H9 (cell line): ENCODE measurements around the gene PPP4R3C. TPM values are rescaled to one million over a fixed set of nuclear protein-coding genes. Genes with fewer than 3 reads are reported as not detected.
"Not testable (repeated sequence)": the region's sequence is repeated elsewhere in the genome, so short reads cannot be mapped to it uniquely, and the experiment has no call there.

ENCODE experiments used
- DNase-seq: peaks from one replicate; pipeline ENCODE4 v3.0.0-alpha.2; 2017
- H2AFZ ChIP-seq: one replicate; pipeline ENCODE4 v1.6.1; 2013; ENCODE audit warnings: mild to moderate bottlenecking, low read length, control low read depth, moderate library complexity
- H2AK5ac ChIP-seq: 2 replicates; pipeline ENCODE4 v1.6.1; 2013; ENCODE audit warnings: low read length, control low read depth, mixed read lengths; ENCODE audit not compliant: insufficient read length
- H2BK120ac ChIP-seq: one replicate; pipeline ENCODE4 v1.6.1; 2013; ENCODE audit warnings: low read depth, mild to moderate bottlenecking, low read length, control low read depth, inconsistent platforms; ENCODE audit not compliant: poor library complexity, severe bottlenecking
- H2BK12ac ChIP-seq: 2 replicates; pipeline ENCODE4 v1.6.1; 2013; ENCODE audit warnings: low read length, control low read depth, mixed read lengths, low read depth; ENCODE audit not compliant: insufficient read length
- H2BK15ac ChIP-seq: 2 replicates; pipeline ENCODE4 v1.6.1; 2013; ENCODE audit warnings: low read depth, low read length, control low read depth
- H2BK20ac ChIP-seq: one replicate; pipeline ENCODE4 v1.6.1; 2013; ENCODE audit warnings: low read depth, mild to moderate bottlenecking, low read length, control low read depth, inconsistent platforms; ENCODE audit not compliant: poor library complexity, severe bottlenecking
- H2BK5ac ChIP-seq: 2 replicates; pipeline ENCODE4 v1.6.1; 2013; ENCODE audit warnings: low read length, control low read depth, mixed read lengths; ENCODE audit not compliant: insufficient read length
- H3K14ac ChIP-seq: 2 replicates; pipeline ENCODE4 v1.6.1; 2013; ENCODE audit warnings: low read length, control low read depth; ENCODE audit not compliant: insufficient read depth
- H3K18ac ChIP-seq: 2 replicates; pipeline ENCODE4 v1.6.1; 2013; ENCODE audit warnings: low read depth, mild to moderate bottlenecking, mixed read lengths, low read length, control low read depth; ENCODE audit not compliant: insufficient read length
- H3K23ac ChIP-seq: 2 replicates; pipeline ENCODE4 v1.6.1; 2013; ENCODE audit warnings: low read length, control low read depth, mixed read lengths, low read depth; ENCODE audit not compliant: insufficient read length
- H3K23me2 ChIP-seq: 2 replicates; pipeline ENCODE4 v1.6.1; 2013; ENCODE audit warnings: low read depth, mild to moderate bottlenecking, mixed read lengths, low read length, control low read depth; ENCODE audit not compliant: insufficient read length, poor library complexity, severe bottlenecking
- H3K27ac ChIP-seq: 2 replicates; pipeline ENCODE4 v1.5.1; 2013; ENCODE audit warnings: low read length, control low read depth, mixed read lengths, low read depth; ENCODE audit not compliant: insufficient read length
- H3K27me3 ChIP-seq: 2 replicates; pipeline ENCODE4 v1.6.1; 2013; ENCODE audit warnings: low read length, control low read depth, inconsistent platforms; ENCODE audit not compliant: insufficient read depth
- H3K4ac ChIP-seq: 2 replicates; pipeline ENCODE4 v1.6.1; 2013; ENCODE audit warnings: low read depth, mild to moderate bottlenecking, control low read depth, inconsistent platforms, low read length, moderate library complexity
- H3K4me1 ChIP-seq: 2 replicates; pipeline ENCODE4 v1.6.1; 2013; ENCODE audit warnings: low read length, control low read depth, inconsistent platforms; ENCODE audit not compliant: insufficient read depth
- H3K4me2 ChIP-seq: 2 replicates; pipeline ENCODE4 v1.6.1; 2013; ENCODE audit warnings: low read length, control low read depth, mixed read lengths; ENCODE audit not compliant: insufficient read length, insufficient read depth
- H3K56ac ChIP-seq: 2 replicates; pipeline ENCODE4 v1.6.1; 2013; ENCODE audit warnings: low read depth, mild to moderate bottlenecking, mixed read lengths, low read length, control low read depth; ENCODE audit not compliant: insufficient read length
- H3K79me1 ChIP-seq: 2 replicates; pipeline ENCODE4 v1.6.1; 2013; ENCODE audit warnings: low read depth, mild to moderate bottlenecking, moderate library complexity, low read length, control low read depth, inconsistent platforms; ENCODE audit not compliant: insufficient read depth, poor library complexity, severe bottlenecking
- H3K79me2 ChIP-seq: 2 replicates; pipeline ENCODE4 v1.6.1; 2013; ENCODE audit warnings: low read length, control low read depth, inconsistent platforms; ENCODE audit not compliant: insufficient read depth
- H3K9ac ChIP-seq: 2 replicates; pipeline ENCODE4 v1.6.1; 2013; ENCODE audit warnings: low read length, control low read depth, mixed read lengths; ENCODE audit not compliant: insufficient read length; ENCODE audit errors: extremely low read depth
- H3K9me3 ChIP-seq: one replicate; pipeline ENCODE4 v1.6.1; 2013; ENCODE audit warnings: low read depth, low read length, inconsistent platforms; ENCODE audit not compliant: control insufficient read depth
- H3T11ph ChIP-seq: one replicate; pipeline ENCODE4 v1.6.1; 2013; ENCODE audit warnings: mild to moderate bottlenecking, low read length, control low read depth, inconsistent platforms
- H4K20me1 ChIP-seq: one replicate; pipeline ENCODE4 v1.6.1; 2013; ENCODE audit not compliant: control insufficient read depth, insufficient read length, insufficient read depth
- H4K5ac ChIP-seq: 2 replicates; pipeline ENCODE4 v1.6.1; 2013; ENCODE audit warnings: low read depth, mild to moderate bottlenecking, mixed read lengths, low read length, control low read depth; ENCODE audit not compliant: insufficient read length
- H4K8ac ChIP-seq: replicated peaks from 2 replicates; pipeline ENCODE4 v1.6.1; 2013; ENCODE audit warnings: low read length, control low read depth, mixed read lengths, low read depth; ENCODE audit not compliant: insufficient read length
- H4K91ac ChIP-seq: 2 replicates; pipeline ENCODE4 v1.6.1; 2013; ENCODE audit warnings: low read depth, mild to moderate bottlenecking, moderate library complexity, mixed read lengths, low read length, control low read depth; ENCODE audit not compliant: insufficient read length
- H3K27ac Mint-ChIP-seq, 3 experiments: 2 replicates in 2 of 3; 3 replicates in 1 of 3; pipeline ENCODE4 v1.8.0; 2020 to 2021; ENCODE audit warnings: mixed read lengths in 3 of 3, mild to moderate bottlenecking in 1 of 3, moderate library complexity in 1 of 3
- H3K27me3 Mint-ChIP-seq: 2 replicates; pipeline ENCODE4 v1.8.0; 2021; ENCODE audit warnings: low read depth, mild to moderate bottlenecking, moderate library complexity, mixed read lengths
- H3K36me3 Mint-ChIP-seq, 3 experiments: 2 replicates in 2 of 3; 3 replicates in 1 of 3; pipeline ENCODE4 v1.8.0; 2020 to 2021; ENCODE audit warnings: low read depth in 3 of 3, mixed read lengths in 3 of 3; ENCODE audit not compliant: insufficient read depth in 1 of 3
- H3K4me1 Mint-ChIP-seq, 2 experiments: 2 replicates each; pipeline ENCODE4 v1.8.0; 2020; ENCODE audit warnings: mixed read lengths in 2 of 2
- H3K4me3 Mint-ChIP-seq, 2 experiments: 2 replicates in 1 of 2; 3 replicates in 1 of 2; pipeline ENCODE4 v1.8.0; 2020 to 2021; ENCODE audit warnings: mild to moderate bottlenecking in 2 of 2, mixed read lengths in 2 of 2, moderate library complexity in 1 of 2
- H3K9me3 Mint-ChIP-seq, 2 experiments: 2 replicates in 1 of 2; 3 replicates in 1 of 2; pipeline ENCODE4 v1.8.0; 2020; ENCODE audit warnings: mild to moderate bottlenecking in 2 of 2, mixed read lengths in 2 of 2, moderate library complexity in 1 of 2
- WGBS: extraction: QIAGEN DNeasy Blood & Tissue Kit; methylation state at CpG from one replicate; pipeline ENCODE4 v1.1.7; 2013; ENCODE audit warnings: missing lambda C conversion rate, low lambda C conversion rate, mixed read lengths; ENCODE audit not compliant: insufficient read length; ENCODE audit errors: extremely low coverage; 5-methylcytosine and 5-hydroxymethylcytosine counted together
- total RNA-seq: library from RNA; stranded (reverse); gene quantifications from 2 replicates; pipeline ENCODE4 v1.2.1, GENCODE V29; 2021

Gene PPP4R3C
- total RNA-seq, 1 experiment from 2014 or later: not detected

- H3K9me3 Mint-ChIP-seq: peaks cover 68 to 75% of the 10 kb centered on the region in 2 experiments
- H3T11ph ChIP-seq, H3K36me3 Mint-ChIP-seq, H3K4me1 Mint-ChIP-seq, H3K27ac Mint-ChIP-seq, H2BK120ac ChIP-seq, H3K23ac ChIP-seq, H2BK5ac ChIP-seq, H3K18ac ChIP-seq, H2BK20ac ChIP-seq, H4K20me1 ChIP-seq, H3K27me3 Mint-ChIP-seq, H3K27me3 ChIP-seq, H3K56ac ChIP-seq, H4K5ac ChIP-seq, H2AK5ac ChIP-seq, H4K8ac ChIP-seq, H3K4me1 ChIP-seq, H2BK15ac ChIP-seq, H2BK12ac ChIP-seq, DNase-seq, H3K14ac ChIP-seq, H4K91ac ChIP-seq, H2AFZ ChIP-seq, H3K79me2 ChIP-seq, H3K4ac ChIP-seq, H3K9ac ChIP-seq, H3K79me1 ChIP-seq, H3K4me3 Mint-ChIP-seq, H3K4me2 ChIP-seq, H3K23me2 ChIP-seq, H3K27ac ChIP-seq: not testable (repeated sequence)
- peaks cover 27% of the 10 kb centered on the region for H3K9me3 ChIP-seq
- WGBS: no CpG with 5 or more reads among the region's 30 CpGs
These were observed 4.6 kb downstream of the PPP4R3C start for GRCh38 chrX:27458544-27458943.
